ENCODE data around the gene MOB1A.
A peak's percentile ranks its signal among the peaks of the same experiment; 100 is the strongest.

Gene MOB1A

GRCh38 chr2:74178211-74179062 is at the start of gene MOB1A:
Gene MOB1A (minus strand): TSS chr2:74178879. CDS start chr2:74178674, 205 bp downstream.
- H3K9ac ChIP-seq (ENCODE audit: low read length): peak within 1 kb of the TSS; percentile 99
- H3K4me2 ChIP-seq (ENCODE audit: low read length): peak within 1 kb of the TSS; percentile 83
- peak within 1 kb of the TSS; percentile 96 for H3K27ac ChIP-seq (ENCODE audit: low read length)
- H3K9me3 ChIP-seq (ENCODE audit: insufficient read depth, low read length): no peaks in the 10 kb centered on the region
- H3K79me2 ChIP-seq (ENCODE audit: low read length): peaks cover 63% of the 10 kb centered on the region
- TF ChIP-seq EZH2phosphoT487 (IDR thresholded peaks at IDR 0.05; ENCODE audit: low read depth) (no peak), CTCF (IDR thresholded peaks at IDR 0.05; ENCODE audit: low read depth, low read length) (no peak)
- peak within 1 kb of the TSS; percentile 92 for H3K4me3 ChIP-seq (ENCODE audit: low read length)
- no peaks in the 10 kb centered on the region for H3K27me3 ChIP-seq (ENCODE audit: low read depth, low read length)
- H2AFZ ChIP-seq (ENCODE audit: low read depth, low read length): no peak within 1 kb of the TSS
- peaks cover 46% of the 10 kb centered on the region for H4K20me1 ChIP-seq (ENCODE audit: insufficient read depth, low read length)
- H3K36me3 ChIP-seq (replicated peaks; ENCODE audit: low read depth, low read length): peaks cover 35% of the 10 kb centered on the region
- peaks cover 58% of the 10 kb centered on the region for H3K4me1 ChIP-seq (ENCODE audit: low read length)

GRCh38 chr2:74227646-74228045 is 49.0 kb upstream of the MOB1A start:
- H3K9me3 ChIP-seq (ENCODE audit: insufficient read depth, low read length): no peaks in the 10 kb centered on the region
- TF ChIP-seq CTCF (IDR thresholded peaks at IDR 0.05; ENCODE audit: low read depth, low read length) (no peak), EZH2phosphoT487 (IDR thresholded peaks at IDR 0.05; ENCODE audit: low read depth) (no peak)
- no peak overlapping the region for H3K9ac ChIP-seq (ENCODE audit: low read length)
- no peaks in the 10 kb centered on the region for H4K20me1 ChIP-seq (ENCODE audit: insufficient read depth, low read length)
- H2AFZ ChIP-seq (ENCODE audit: low read depth, low read length): no peak overlapping the region
- no peak overlapping the region for H3K4me3 ChIP-seq (ENCODE audit: low read length)
- H3K27me3 ChIP-seq (ENCODE audit: low read depth, low read length): no peaks in the 10 kb centered on the region
- no peak overlapping the region for H3K27ac ChIP-seq (ENCODE audit: low read length)
- no peaks in the 10 kb centered on the region for H3K79me2 ChIP-seq (ENCODE audit: low read length)
- no peak overlapping the region for H3K4me2 ChIP-seq (ENCODE audit: low read length)
- peaks cover 4% of the 10 kb centered on the region for H3K36me3 ChIP-seq (replicated peaks; ENCODE audit: low read depth, low read length)
- H3K4me1 ChIP-seq (ENCODE audit: low read length): no peaks in the 10 kb centered on the region

GRCh38 chr2:74226648-74227213 is 48.1 kb upstream of the MOB1A start:
- H3K36me3 ChIP-seq (replicated peaks; ENCODE audit: low read depth, low read length): peaks cover 8% of the 10 kb centered on the region
- H3K9ac ChIP-seq (ENCODE audit: low read length): no peak overlapping the region
- no peaks in the 10 kb centered on the region for H3K4me1 ChIP-seq (ENCODE audit: low read length)
- H4K20me1 ChIP-seq (ENCODE audit: insufficient read depth, low read length): no peaks in the 10 kb centered on the region
- TF ChIP-seq CTCF (IDR thresholded peaks at IDR 0.05; ENCODE audit: low read depth, low read length): no peak
- no peak for TF ChIP-seq EZH2phosphoT487 (IDR thresholded peaks at IDR 0.05; ENCODE audit: low read depth)
- no peak overlapping the region for H3K4me2 ChIP-seq (ENCODE audit: low read length)
- H3K4me3 ChIP-seq (ENCODE audit: low read length): no peak overlapping the region
- no peak overlapping the region for H2AFZ ChIP-seq (ENCODE audit: low read depth, low read length)
- no peaks in the 10 kb centered on the region for H3K79me2 ChIP-seq (ENCODE audit: low read length)
- no peaks in the 10 kb centered on the region for H3K27me3 ChIP-seq (ENCODE audit: low read depth, low read length)
- no peaks in the 10 kb centered on the region for H3K9me3 ChIP-seq (ENCODE audit: insufficient read depth, low read length)
- no peak overlapping the region for H3K27ac ChIP-seq (ENCODE audit: low read length)

- H3K27me3 ChIP-seq (ENCODE audit: low read depth, low read length): no peaks in the 10 kb centered on the region
- no peak overlapping the region for H3K9ac ChIP-seq (ENCODE audit: low read length)
- H2AFZ ChIP-seq (ENCODE audit: low read depth, low read length): no peak overlapping the region
Measured at GRCh38 chr2:74225698-74226459, 47.2 kb upstream of the MOB1A start.

More at GRCh38 chr2:74225698-74226459, 47.2 kb upstream of the MOB1A start:
- Histone ChIP-seq H3K4me1 (ENCODE audit: low read length) (no peaks in the 10 kb centered on the region), H3K36me3 (replicated peaks; ENCODE audit: low read depth, low read length) (peaks cover 12% of the 10 kb centered on the region), H3K9me3 (ENCODE audit: insufficient read depth, low read length) (no peaks in the 10 kb centered on the region), H4K20me1 (ENCODE audit: insufficient read depth, low read length) (no peaks in the 10 kb centered on the region), H3K27ac (ENCODE audit: low read length) (no peak overlapping the region), H3K79me2 (ENCODE audit: low read length) (no peaks in the 10 kb centered on the region), H3K4me2 (ENCODE audit: low read length) (no peak overlapping the region), H3K4me3 (ENCODE audit: low read length) (no peak overlapping the region)
- TF ChIP-seq EZH2phosphoT487 (IDR thresholded peaks at IDR 0.05; ENCODE audit: low read depth) (no peak), CTCF (IDR thresholded peaks at IDR 0.05; ENCODE audit: low read depth, low read length) (no peak)

All from OCI-LY3 (cell line).